GM12875 (cell line): ENCODE data around the gene ATL2.

Source experiments
- H3K4me3 ChIP-seq: one replicate; pipeline ENCODE4 v1.5.1; 2011; ENCODE audit warnings: low read depth, low read length, control low read depth
- CTCF ChIP-seq: IDR thresholded peaks from 2 replicates; pipeline ENCODE4 v1.5.1; 2011; ENCODE audit warnings: low read depth, mild to moderate bottlenecking, control low read depth, inconsistent platforms, low read length, moderate library complexity, borderline replicate concordance; ENCODE audit not compliant: insufficient read depth

ATL2 gene

DNA sequence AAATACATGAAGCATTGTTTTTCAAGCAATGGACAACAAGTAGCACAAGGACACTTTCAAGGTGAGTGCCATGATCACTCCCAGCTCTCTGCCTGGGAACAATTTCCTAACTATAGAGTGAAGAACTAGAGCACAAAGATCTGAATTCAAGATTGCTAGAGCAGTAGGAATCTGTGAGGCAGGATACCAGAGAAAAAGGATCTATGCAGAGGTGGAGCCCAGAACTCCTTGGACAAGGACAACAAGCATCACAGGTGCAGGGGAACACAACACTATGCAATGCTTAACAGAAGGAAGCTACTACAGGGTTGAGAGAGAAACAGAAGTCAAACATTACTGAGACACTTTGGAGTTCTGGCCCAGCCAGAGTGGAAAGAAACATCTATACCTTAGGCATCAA lies 24.7 kb downstream of the ATL2 start:
- no peak overlapping the region for H3K4me3 ChIP-seq
- no peak for TF ChIP-seq CTCF

GRCh38 chr2:38345323-38346038 lies 31.6 kb downstream of the ATL2 start:
- no peak overlapping the region for H3K4me3 ChIP-seq
- TF ChIP-seq CTCF = no peak

DNA sequence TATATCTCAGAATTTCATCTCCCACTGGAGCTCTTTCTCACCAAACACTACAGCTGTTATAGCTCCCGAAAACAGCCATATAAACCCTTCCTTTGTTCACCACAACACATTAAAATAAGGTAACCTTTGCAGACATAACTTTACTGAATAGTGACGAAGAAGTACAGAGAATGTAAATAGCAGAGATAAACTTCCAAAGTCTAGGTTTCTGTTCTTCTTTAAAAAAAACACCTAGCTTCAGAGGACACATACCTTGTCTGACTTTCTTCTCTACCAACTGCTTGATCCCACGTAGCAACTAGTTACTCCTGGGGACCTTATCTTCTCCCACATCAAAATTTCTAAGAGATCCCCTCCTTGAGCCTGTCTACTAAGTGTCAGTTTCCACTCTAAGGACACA lies 32.3 kb downstream of the ATL2 start:
- TF ChIP-seq CTCF = no peak
- no peak overlapping the region for H3K4me3 ChIP-seq

- H3K4me3 ChIP-seq = no peak overlapping the region
- TF ChIP-seq CTCF = no peak
Observed at GRCh38 chr2:38343212-38343611, 33.9 kb downstream of the ATL2 start.

DNA sequence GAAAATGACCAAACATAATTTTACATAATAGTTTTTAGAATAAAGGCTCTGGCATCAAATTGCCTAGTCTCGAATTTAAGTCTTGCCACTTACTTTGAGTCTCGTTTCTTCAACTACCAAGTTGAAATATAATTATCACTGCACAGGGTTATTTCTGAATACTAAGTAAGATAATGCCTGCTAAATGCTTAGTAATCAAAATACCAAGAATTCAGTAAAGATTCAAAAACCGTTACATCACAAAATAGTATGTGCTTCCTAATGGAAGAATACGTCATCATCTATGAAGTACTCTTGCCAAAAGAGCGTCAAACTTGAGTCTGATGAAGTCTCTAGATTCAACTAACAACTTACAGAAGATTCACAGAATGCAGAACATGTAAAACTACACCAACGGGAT lies 40.5 kb downstream of the ATL2 start:
- TF ChIP-seq CTCF = no peak
- no peak overlapping the region for H3K4me3 ChIP-seq

DNA sequence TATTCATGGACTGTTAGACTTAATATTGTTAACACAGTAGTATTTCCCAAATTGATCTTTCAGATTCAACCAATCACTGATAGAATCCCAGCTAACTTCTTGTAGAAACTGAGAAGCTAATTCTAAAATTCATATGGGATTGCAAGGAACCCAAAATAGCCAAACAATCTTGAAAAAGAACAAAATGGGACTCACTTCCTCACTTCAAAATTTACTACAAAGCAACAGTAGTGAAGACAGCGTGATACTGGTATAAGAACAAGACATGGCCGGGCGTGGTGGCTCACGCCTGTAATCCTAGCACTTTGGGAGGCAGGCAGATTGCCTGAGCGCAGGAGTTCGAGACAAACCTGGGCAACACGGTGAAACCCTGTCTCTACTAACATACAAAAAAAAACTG lies 46.3 kb downstream of the ATL2 start:
- H3K4me3 ChIP-seq = no peak overlapping the region
- TF ChIP-seq CTCF = no peak

GRCh38 chr2:38327580-38327979 lies 49.5 kb downstream of the ATL2 start:
- TF ChIP-seq CTCF = no peak
- H3K4me3 ChIP-seq = no peak overlapping the region
